DOHH2 (cell line): ENCODE data around the gene KCNN4.
"Not testable (repeated sequence)": the region's sequence is repeated elsewhere in the genome, so short reads cannot be mapped to it uniquely, and the experiment has no call there.

ENCODE experiments used
- H3F3A ChIP-seq: fragments of 200-600 bp; sonication (generic), shearing (Covaris generic); 2 replicates; pipeline ENCODE4 v1.6.0; 2016; ENCODE audit warnings: antibody characterized with exemption, mild to moderate bottlenecking; ENCODE audit not compliant: control insufficient read depth, insufficient read depth
- H3K27ac ChIP-seq: fragments of 200-600 bp; sonication (generic); 2 replicates; pipeline ENCODE4 v1.5.1; 2014; ENCODE audit warnings: low read depth, mild to moderate bottlenecking, low read length, moderate library complexity
- H3K27me3 ChIP-seq: fragments of 200-600 bp; sonication (generic); 2 replicates; pipeline ENCODE4 v1.6.1; 2014; ENCODE audit warnings: mild to moderate bottlenecking, low read length, mixed read lengths; ENCODE audit not compliant: control insufficient read depth
- H3K36me3 ChIP-seq: fragments of 200-600 bp; sonication (generic); 2 replicates; pipeline ENCODE4 v1.6.1; 2014; ENCODE audit warnings: mild to moderate bottlenecking, low read length, moderate library complexity, mixed read lengths; ENCODE audit not compliant: control insufficient read depth
- H3K4me1 ChIP-seq: fragments of 200-600 bp; sonication (generic); 2 replicates; pipeline ENCODE4 v1.6.1; 2014; ENCODE audit warnings: mild to moderate bottlenecking, low read length, mixed read lengths; ENCODE audit not compliant: control insufficient read depth
- H3K4me2 ChIP-seq: fragments of 200-600 bp; sonication (generic); 2 replicates; pipeline ENCODE4 v1.6.0; 2014; ENCODE audit warnings: mild to moderate bottlenecking, low read length, moderate library complexity
- H3K4me3 ChIP-seq: fragments of 200-600 bp; sonication (generic); 2 replicates; pipeline ENCODE4 v1.5.1; 2014; ENCODE audit warnings: mild to moderate bottlenecking, low read length, mixed read lengths
- H3K79me2 ChIP-seq: fragments of 200-600 bp; sonication (generic); 2 replicates; pipeline ENCODE4 v1.6.1; 2014; ENCODE audit warnings: mild to moderate bottlenecking, low read length, mixed read lengths; ENCODE audit not compliant: control insufficient read depth
- H3K9me2 ChIP-seq: fragments of 200-600 bp; sonication (generic); replicated peaks from 2 replicates; pipeline ENCODE4 v1.6.1; 2014; ENCODE audit warnings: mild to moderate bottlenecking, low read length, mixed read lengths; ENCODE audit not compliant: control insufficient read depth
- H3K9me3 ChIP-seq: fragments of 200-600 bp; sonication (generic); 2 replicates; pipeline ENCODE4 v1.6.1; 2014; ENCODE audit warnings: antibody characterized with exemption, low read length, mixed read lengths; ENCODE audit not compliant: control insufficient read depth, insufficient read depth
- H4K20me1 ChIP-seq: fragments of 200-600 bp; sonication (generic); 2 replicates; pipeline ENCODE4 v1.6.0; 2014; ENCODE audit warnings: low read depth, mild to moderate bottlenecking, antibody characterized with exemption, low read length, moderate library complexity; ENCODE audit not compliant: control insufficient read depth, insufficient read depth
- EZH2phosphoT487 ChIP-seq: fragments of 200-600 bp; sonication (generic); IDR thresholded peaks from 2 replicates; pipeline ENCODE4 v1.6.1; 2017; ENCODE audit warnings: borderline replicate concordance, mild to moderate bottlenecking, antibody characterized with exemption, low read length, moderate library complexity, mixed read lengths
- TF ChIP-seq, protein P1 (sequence below): fragments of 200-600 bp; sonication (generic); IDR thresholded peaks from one replicate; pipeline ENCODE4 v1.5.1; 2014; ENCODE audit warnings: antibody characterized with exemption, mild to moderate bottlenecking, low read depth, low read length; ENCODE audit not compliant: poor library complexity, severe bottlenecking

KCNN4 gene

DNA sequence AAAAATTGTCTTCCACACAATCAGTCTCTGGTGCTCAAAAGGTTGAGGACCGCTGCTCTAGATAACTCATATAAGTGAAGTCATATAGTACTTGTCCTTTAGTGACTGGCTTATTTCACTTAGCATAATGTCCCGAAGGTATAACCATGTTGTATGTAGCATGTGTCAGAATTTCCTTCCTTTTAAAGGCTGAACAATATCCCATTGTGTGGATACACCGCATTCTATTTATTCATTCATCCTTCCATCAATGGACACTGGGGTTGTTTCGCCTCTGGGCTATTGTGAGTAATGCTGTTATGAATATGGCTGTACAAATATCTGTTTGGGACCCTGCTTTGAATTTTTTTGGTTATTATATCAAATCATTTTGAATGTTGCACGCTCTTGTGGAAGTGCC lies 26.1 kb upstream of the KCNN4 start:
- TF ChIP-seq, protein P1, sequence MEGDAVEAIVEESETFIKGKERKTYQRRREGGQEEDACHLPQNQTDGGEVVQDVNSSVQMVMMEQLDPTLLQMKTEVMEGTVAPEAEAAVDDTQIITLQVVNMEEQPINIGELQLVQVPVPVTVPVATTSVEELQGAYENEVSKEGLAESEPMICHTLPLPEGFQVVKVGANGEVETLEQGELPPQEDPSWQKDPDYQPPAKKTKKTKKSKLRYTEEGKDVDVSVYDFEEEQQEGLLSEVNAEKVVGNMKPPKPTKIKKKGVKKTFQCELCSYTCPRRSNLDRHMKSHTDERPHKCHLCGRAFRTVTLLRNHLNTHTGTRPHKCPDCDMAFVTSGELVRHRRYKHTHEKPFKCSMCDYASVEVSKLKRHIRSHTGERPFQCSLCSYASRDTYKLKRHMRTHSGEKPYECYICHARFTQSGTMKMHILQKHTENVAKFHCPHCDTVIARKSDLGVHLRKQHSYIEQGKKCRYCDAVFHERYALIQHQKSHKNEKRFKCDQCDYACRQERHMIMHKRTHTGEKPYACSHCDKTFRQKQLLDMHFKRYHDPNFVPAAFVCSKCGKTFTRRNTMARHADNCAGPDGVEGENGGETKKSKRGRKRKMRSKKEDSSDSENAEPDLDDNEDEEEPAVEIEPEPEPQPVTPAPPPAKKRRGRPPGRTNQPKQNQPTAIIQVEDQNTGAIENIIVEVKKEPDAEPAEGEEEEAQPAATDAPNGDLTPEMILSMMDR = no peak
- no peak for TF ChIP-seq EZH2phosphoT487
- Histone ChIP-seq H3K4me1 (no peaks in the 10 kb centered on the region), H3K4me2 (no peak overlapping the region), H3K9me3 (no peaks in the 10 kb centered on the region), H3K36me3 (no peaks in the 10 kb centered on the region), H3K79me2 (no peaks in the 10 kb centered on the region), H4K20me1 (no peaks in the 10 kb centered on the region), H3K27ac (no peak overlapping the region), H3K27me3 (no peaks in the 10 kb centered on the region), H3F3A (no peaks in the 10 kb centered on the region), H3K4me3 (no peak overlapping the region), H3K9me2 (no peaks in the 10 kb centered on the region)

GRCh38 chr19:43806401-43806800 lies 25.6 kb upstream of the KCNN4 start:
- not testable (repeated sequence) for H4K20me1 ChIP-seq, H3F3A ChIP-seq, H3K36me3 ChIP-seq, H3K27ac ChIP-seq, H3K4me2 ChIP-seq, H3K9me3 ChIP-seq, H3K4me3 ChIP-seq, H3K9me2 ChIP-seq, H3K4me1 ChIP-seq, H3K27me3 ChIP-seq, H3K79me2 ChIP-seq

GRCh38 chr19:43804432-43804831 lies 23.7 kb upstream of the KCNN4 start:
- Histone ChIP-seq H3K79me2 (no peaks in the 10 kb centered on the region), H3F3A (no peaks in the 10 kb centered on the region), H4K20me1 (no peaks in the 10 kb centered on the region), H3K4me2 (no peak overlapping the region), H3K9me3 (no peaks in the 10 kb centered on the region), H3K4me1 (no peaks in the 10 kb centered on the region), H3K36me3 (no peaks in the 10 kb centered on the region), H3K27me3 (0 out of 2 replicates have a peak, but pooled peaks cover 2% of the 10 kb centered on the region), H3K27ac (no peak overlapping the region), H3K9me2 (no peaks in the 10 kb centered on the region), H3K4me3 (no peak overlapping the region)
- TF ChIP-seq, protein P1 = no peak

DNA sequence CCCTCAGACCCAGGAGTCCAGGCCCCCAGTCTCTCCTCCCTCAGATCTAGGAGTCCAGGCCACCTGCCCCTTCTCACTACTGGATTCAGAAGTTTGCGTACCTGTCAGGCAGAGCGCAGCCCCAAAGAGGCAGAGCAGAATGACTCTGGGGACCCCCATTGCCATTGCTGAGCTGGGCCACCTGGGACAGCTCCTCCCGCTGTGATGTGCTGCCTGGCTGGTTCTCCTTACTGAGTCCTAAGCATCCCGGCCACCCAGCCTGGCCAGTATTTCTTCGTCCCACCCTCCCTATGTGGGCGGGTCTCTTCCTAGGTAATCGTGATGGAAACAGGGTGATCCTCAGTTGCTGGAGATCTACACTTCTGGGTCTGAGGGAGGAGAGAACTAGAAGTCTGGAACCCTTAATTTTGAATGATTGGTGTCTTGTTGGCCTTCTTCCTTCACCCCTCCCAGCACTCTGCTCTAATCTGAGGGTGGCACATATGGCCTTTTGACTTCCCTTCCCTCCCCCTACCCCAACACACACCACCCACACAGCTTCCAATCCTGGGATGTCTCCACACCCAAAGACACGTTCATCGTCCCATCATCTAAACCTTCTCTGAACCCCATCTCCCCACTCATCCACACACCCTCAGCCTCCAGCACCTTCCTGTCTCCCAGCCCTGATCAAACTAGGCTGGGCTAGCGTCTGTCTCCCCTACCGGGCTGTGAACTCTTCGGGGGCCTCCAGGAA lies 21.6 kb upstream of the KCNN4 start, which contains the start of gene LYPD5:
TSS of gene LYPD5 (minus strand) at position 232 of the 736 bp plus-strand sequence. CDS start at position 165, 67 bp downstream.
- Histone ChIP-seq H3K36me3 (no peaks in the 10 kb centered on the region), H3F3A (no peaks in the 10 kb centered on the region), H3K79me2 (no peaks in the 10 kb centered on the region), H3K9me2 (no peaks in the 10 kb centered on the region), H3K4me3 (no peak within 1 kb of the TSS), H3K4me1 (no peaks in the 10 kb centered on the region), H3K27ac (no peak within 1 kb of the TSS), H3K27me3 (peaks cover 5% of the 10 kb centered on the region; the same call in 1 of the 2 replicates), H3K9me3 (no peaks in the 10 kb centered on the region), H4K20me1 (no peaks in the 10 kb centered on the region), H3K4me2 (no peak within 1 kb of the TSS)
- TF ChIP-seq, protein P1 = no peak
- TF ChIP-seq EZH2phosphoT487 = no peak
